Hepatocyte (in vitro differentiated cells): ENCODE results near the gene UPF2. TPM values are rescaled to one million over a fixed set of nuclear protein-coding genes. Genes with fewer than 3 reads are reported as not detected.

Experiments used
- DNase-seq: peaks from one replicate; pipeline ENCODE4 v3.0.0-alpha.2; 2016; ENCODE audit warnings: low spot score
- H2AFZ ChIP-seq: fragments of 200-600 bp; sonication (generic); 2 replicates; pipeline ENCODE4 v1.6.0; 2016; ENCODE audit warnings: antibody characterized with exemption, mild to moderate bottlenecking
- H3K27ac ChIP-seq: fragments of 200-600 bp; sonication (generic); 2 replicates; pipeline ENCODE4 v1.5.1; 2016; ENCODE audit warnings: mild to moderate bottlenecking
- H3K27me3 ChIP-seq: fragments of 200-600 bp; sonication (generic); 2 replicates; pipeline ENCODE4 v1.6.1; 2016
- H3K36me3 ChIP-seq: fragments of 200-600 bp; sonication (generic); replicated peaks from 2 replicates; pipeline ENCODE4 v1.5.1; 2016; ENCODE audit warnings: low read depth; ENCODE audit not compliant: insufficient read depth
- H3K4me1 ChIP-seq: fragments of 200-600 bp; sonication (generic); 2 replicates; pipeline ENCODE4 v1.5.1; 2016; ENCODE audit warnings: mild to moderate bottlenecking, moderate library complexity; ENCODE audit not compliant: insufficient read depth
- H3K4me2 ChIP-seq: fragments of 200-600 bp; sonication (generic); 2 replicates; pipeline ENCODE4 v1.6.0; 2016
- H3K4me3 ChIP-seq: fragments of 200-600 bp; sonication (generic); 2 replicates; pipeline ENCODE4 v1.5.1; 2016; ENCODE audit warnings: mild to moderate bottlenecking
- H3K79me2 ChIP-seq: fragments of 200-600 bp; sonication (generic); 2 replicates; pipeline ENCODE4 v1.6.0; 2017; ENCODE audit warnings: mild to moderate bottlenecking
- H3K9me2 ChIP-seq: fragments of 200-600 bp; sonication (generic); replicated peaks from 2 replicates; pipeline ENCODE4 v1.6.0; 2017; ENCODE audit warnings: mild to moderate bottlenecking; ENCODE audit not compliant: insufficient read depth
- H3K9me3 ChIP-seq: fragments of 200-600 bp; sonication (generic); 2 replicates; pipeline ENCODE4 v1.5.1; 2016; ENCODE audit warnings: low read depth, mild to moderate bottlenecking
- H4K20me1 ChIP-seq: fragments of 200-600 bp; sonication (generic); 2 replicates; pipeline ENCODE4 v1.6.0; 2016; ENCODE audit warnings: mild to moderate bottlenecking; ENCODE audit not compliant: insufficient read depth, poor library complexity, severe bottlenecking
- EZH2 ChIP-seq: fragments of 200-600 bp; sonication (generic); IDR thresholded peaks from 2 replicates; pipeline ENCODE4 v1.6.1; 2016; ENCODE audit warnings: antibody characterized with exemption, mild to moderate bottlenecking, borderline replicate concordance
- EZH2phosphoT487 ChIP-seq: fragments of 200-600 bp; sonication (generic); IDR thresholded peaks from one replicate; pipeline ENCODE4 v1.6.1; 2018; ENCODE audit warnings: antibody characterized with exemption, mild to moderate bottlenecking, low read depth, moderate library complexity; ENCODE audit not compliant: unreplicated experiment, severe bottlenecking
- WGBS: methylation state at CpG from one replicate; pipeline ENCODE4 v1.1.6; 2016; ENCODE audit warnings: low lambda C conversion rate; ENCODE audit errors: missing lambda C conversion rate; 5-methylcytosine and 5-hydroxymethylcytosine counted together
- polyA plus RNA-seq: library from polyadenylated mRNA; unstranded; fragments of >200 nt; fragmentation: Nextera tagmentation; extraction: Ambion mirVana; gene quantifications from 2 replicates; pipeline ENCODE4 v1.2.1, GENCODE V29; 2016
- total RNA-seq: library from RNA; depleted of rRNA; stranded (reverse); fragments of >200 nt; gene quantifications from 2 replicates; pipeline ENCODE4 v1.2.3, GENCODE V29; 2014
- TF ChIP-seq, protein P1 (sequence below): fragments of 200-600 bp; sonication (generic); IDR thresholded peaks from 2 replicates; pipeline ENCODE4 v1.5.1; 2016; ENCODE audit warnings: antibody characterized with exemption, mild to moderate bottlenecking; ENCODE audit not compliant: poor library complexity

The UPF2 gene
- total and polyA plus RNA-seq, 2 experiments from 2014 or later = 12.3 to 14.5 TPM

DNA sequence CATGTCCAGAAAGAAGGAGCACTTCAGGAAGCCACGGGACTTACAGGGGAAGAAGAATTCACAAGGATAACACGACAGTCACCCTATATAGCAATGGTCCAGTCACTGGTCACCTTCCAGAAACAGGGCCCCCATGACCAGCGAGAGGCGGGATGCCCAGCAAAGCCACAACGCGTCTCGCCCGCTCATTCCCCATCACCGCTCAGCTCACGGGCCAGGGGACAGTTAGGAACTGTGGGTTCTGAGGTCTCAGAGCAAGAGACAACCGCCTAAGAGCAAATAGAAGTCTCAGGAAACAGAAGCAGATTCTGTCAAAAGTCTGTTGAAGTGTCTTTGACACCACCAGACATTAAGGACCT lies 147.5 kb downstream of the UPF2 start:
- WGBS = 96% methylated on average over 11 of the region's 11 CpGs

DNA sequence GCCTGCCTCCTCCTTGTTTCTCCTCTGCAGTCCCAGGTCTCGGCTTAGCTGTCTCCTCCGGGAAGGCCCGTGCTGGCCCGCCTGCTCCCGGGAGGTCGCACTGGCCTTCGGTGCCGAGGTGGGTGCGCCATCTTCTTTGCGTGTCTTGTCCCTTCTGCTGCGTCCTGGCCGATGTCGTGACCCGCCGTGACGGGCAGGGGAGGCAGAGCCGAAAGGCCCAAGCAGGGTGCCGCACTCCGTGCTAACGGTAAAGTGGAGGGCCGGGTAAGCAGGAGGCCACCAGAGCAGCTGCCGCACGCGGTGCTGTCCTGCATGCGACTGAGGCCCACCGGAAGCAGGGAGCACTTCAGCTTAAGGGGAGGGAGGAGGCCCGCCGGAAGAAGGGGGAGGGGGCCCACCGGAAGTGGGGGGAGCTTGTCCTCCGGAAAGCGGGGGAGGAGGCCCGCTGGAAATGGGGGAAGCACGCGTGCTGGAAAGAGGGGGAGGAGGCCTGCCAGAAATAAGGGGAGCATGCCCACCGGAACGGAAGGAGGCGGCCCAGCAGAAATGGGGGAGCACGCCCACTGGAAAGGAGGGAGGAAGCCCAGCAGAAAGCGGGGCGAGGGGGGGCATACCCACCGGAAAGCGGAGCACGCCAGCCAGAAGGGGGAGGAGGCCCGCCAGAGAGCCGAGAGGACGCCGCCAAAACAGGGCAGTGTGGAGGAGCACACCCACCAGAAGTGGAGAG lies 148.1 kb downstream of the UPF2 start:
- TF ChIP-seq EZH2phosphoT487 (no peak), EZH2 (no peak)
- TF ChIP-seq, protein P1, sequence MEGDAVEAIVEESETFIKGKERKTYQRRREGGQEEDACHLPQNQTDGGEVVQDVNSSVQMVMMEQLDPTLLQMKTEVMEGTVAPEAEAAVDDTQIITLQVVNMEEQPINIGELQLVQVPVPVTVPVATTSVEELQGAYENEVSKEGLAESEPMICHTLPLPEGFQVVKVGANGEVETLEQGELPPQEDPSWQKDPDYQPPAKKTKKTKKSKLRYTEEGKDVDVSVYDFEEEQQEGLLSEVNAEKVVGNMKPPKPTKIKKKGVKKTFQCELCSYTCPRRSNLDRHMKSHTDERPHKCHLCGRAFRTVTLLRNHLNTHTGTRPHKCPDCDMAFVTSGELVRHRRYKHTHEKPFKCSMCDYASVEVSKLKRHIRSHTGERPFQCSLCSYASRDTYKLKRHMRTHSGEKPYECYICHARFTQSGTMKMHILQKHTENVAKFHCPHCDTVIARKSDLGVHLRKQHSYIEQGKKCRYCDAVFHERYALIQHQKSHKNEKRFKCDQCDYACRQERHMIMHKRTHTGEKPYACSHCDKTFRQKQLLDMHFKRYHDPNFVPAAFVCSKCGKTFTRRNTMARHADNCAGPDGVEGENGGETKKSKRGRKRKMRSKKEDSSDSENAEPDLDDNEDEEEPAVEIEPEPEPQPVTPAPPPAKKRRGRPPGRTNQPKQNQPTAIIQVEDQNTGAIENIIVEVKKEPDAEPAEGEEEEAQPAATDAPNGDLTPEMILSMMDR = no peak
- no peak for DNase-seq
- Histone ChIP-seq H3K27ac (no peak overlapping the region), H3K27me3 (no peaks in the 10 kb centered on the region), H3K4me1 (peaks cover 8% of the 10 kb centered on the region), H3K4me3 (no peak overlapping the region), H3K4me2 (no peak overlapping the region), H3K36me3 (no peaks in the 10 kb centered on the region), H3K9me3 (no peaks in the 10 kb centered on the region), H4K20me1 (no peaks in the 10 kb centered on the region), H3K79me2 (no peaks in the 10 kb centered on the region), H3K9me2 (no peaks in the 10 kb centered on the region), H2AFZ (no peak overlapping the region)
- 93% methylated on average over 28 of the region's 47 CpGs for WGBS

More for the DNA sequence above, 147.5 kb downstream of the UPF2 start:
- Histone ChIP-seq H3K4me3 (no peak overlapping the region), H3K4me2 (no peak overlapping the region), H2AFZ (no peak overlapping the region), H3K4me1 (peaks cover 8% of the 10 kb centered on the region), H3K27ac (no peak overlapping the region), H3K36me3 (no peaks in the 10 kb centered on the region), H4K20me1 (no peaks in the 10 kb centered on the region), H3K9me2 (no peaks in the 10 kb centered on the region), H3K9me3 (no peaks in the 10 kb centered on the region), H3K27me3 (no peaks in the 10 kb centered on the region), H3K79me2 (no peaks in the 10 kb centered on the region)
- no peak for TF ChIP-seq EZH2
- no peak for TF ChIP-seq EZH2phosphoT487
- TF ChIP-seq, protein P1 = no peak
- no peak for DNase-seq

- Histone ChIP-seq H3K36me3 (no peaks in the 10 kb centered on the region), H3K79me2 (no peaks in the 10 kb centered on the region), H3K9me3 (no peaks in the 10 kb centered on the region), H3K9me2 (no peaks in the 10 kb centered on the region), H3K4me3 (no peak overlapping the region), H3K4me2 (no peak overlapping the region), H3K27ac (no peak overlapping the region), H3K4me1 (peaks cover 7% of the 10 kb centered on the region), H4K20me1 (no peaks in the 10 kb centered on the region), H3K27me3 (no peaks in the 10 kb centered on the region), H2AFZ (no peak overlapping the region)
- TF ChIP-seq, protein P1 = no peak
- TF ChIP-seq EZH2phosphoT487 = no peak
- WGBS = 93% methylated on average over 21 of the region's 22 CpGs
- DNase-seq = no peak
These were observed 148.8 kb downstream of the UPF2 start for GRCh38 chr10:11893749-11894278.
